Hepatocyte (in vitro differentiated cells): ENCODE results near the gene SLC2A10. TPM values are rescaled to one million over a fixed set of nuclear protein-coding genes. Genes with fewer than 3 reads are reported as not detected.
A peak's percentile ranks its signal among the peaks of the same experiment; 100 is the strongest.

Experiments
- DNase-seq: peaks from one replicate; pipeline ENCODE4 v3.0.0-alpha.2; 2016; ENCODE audit warnings: low spot score
- H2AFZ ChIP-seq: fragments of 200-600 bp; sonication (generic); 2 replicates; pipeline ENCODE4 v1.6.0; 2016; ENCODE audit warnings: antibody characterized with exemption, mild to moderate bottlenecking
- H3K27ac ChIP-seq: fragments of 200-600 bp; sonication (generic); 2 replicates; pipeline ENCODE4 v1.5.1; 2016; ENCODE audit warnings: mild to moderate bottlenecking
- H3K27me3 ChIP-seq: fragments of 200-600 bp; sonication (generic); 2 replicates; pipeline ENCODE4 v1.6.1; 2016
- H3K36me3 ChIP-seq: fragments of 200-600 bp; sonication (generic); replicated peaks from 2 replicates; pipeline ENCODE4 v1.5.1; 2016; ENCODE audit warnings: low read depth; ENCODE audit not compliant: insufficient read depth
- H3K4me1 ChIP-seq: fragments of 200-600 bp; sonication (generic); 2 replicates; pipeline ENCODE4 v1.5.1; 2016; ENCODE audit warnings: mild to moderate bottlenecking, moderate library complexity; ENCODE audit not compliant: insufficient read depth
- H3K4me2 ChIP-seq: fragments of 200-600 bp; sonication (generic); 2 replicates; pipeline ENCODE4 v1.6.0; 2016
- H3K4me3 ChIP-seq: fragments of 200-600 bp; sonication (generic); 2 replicates; pipeline ENCODE4 v1.5.1; 2016; ENCODE audit warnings: mild to moderate bottlenecking
- H3K79me2 ChIP-seq: fragments of 200-600 bp; sonication (generic); 2 replicates; pipeline ENCODE4 v1.6.0; 2017; ENCODE audit warnings: mild to moderate bottlenecking
- H3K9me2 ChIP-seq: fragments of 200-600 bp; sonication (generic); replicated peaks from 2 replicates; pipeline ENCODE4 v1.6.0; 2017; ENCODE audit warnings: mild to moderate bottlenecking; ENCODE audit not compliant: insufficient read depth
- H3K9me3 ChIP-seq: fragments of 200-600 bp; sonication (generic); 2 replicates; pipeline ENCODE4 v1.5.1; 2016; ENCODE audit warnings: low read depth, mild to moderate bottlenecking
- H4K20me1 ChIP-seq: fragments of 200-600 bp; sonication (generic); 2 replicates; pipeline ENCODE4 v1.6.0; 2016; ENCODE audit warnings: mild to moderate bottlenecking; ENCODE audit not compliant: insufficient read depth, poor library complexity, severe bottlenecking
- CTCF ChIP-seq: fragments of 200-600 bp; sonication (generic); IDR thresholded peaks from 2 replicates; pipeline ENCODE4 v1.5.1; 2016; ENCODE audit warnings: antibody characterized with exemption, mild to moderate bottlenecking; ENCODE audit not compliant: poor library complexity
- EZH2 ChIP-seq: fragments of 200-600 bp; sonication (generic); IDR thresholded peaks from 2 replicates; pipeline ENCODE4 v1.6.1; 2016; ENCODE audit warnings: antibody characterized with exemption, mild to moderate bottlenecking, borderline replicate concordance
- EZH2phosphoT487 ChIP-seq: fragments of 200-600 bp; sonication (generic); IDR thresholded peaks from one replicate; pipeline ENCODE4 v1.6.1; 2018; ENCODE audit warnings: antibody characterized with exemption, mild to moderate bottlenecking, low read depth, moderate library complexity; ENCODE audit not compliant: unreplicated experiment, severe bottlenecking
- WGBS: methylation state at CpG from one replicate; pipeline ENCODE4 v1.1.6; 2016; ENCODE audit warnings: low lambda C conversion rate; ENCODE audit errors: missing lambda C conversion rate; 5-methylcytosine and 5-hydroxymethylcytosine counted together
- polyA plus RNA-seq: library from polyadenylated mRNA; unstranded; fragments of >200 nt; fragmentation: Nextera tagmentation; extraction: Ambion mirVana; gene quantifications from 2 replicates; pipeline ENCODE4 v1.2.1, GENCODE V29; 2016
- total RNA-seq: library from RNA; depleted of rRNA; stranded (reverse); fragments of >200 nt; gene quantifications from 2 replicates; pipeline ENCODE4 v1.2.3, GENCODE V29; 2014

SLC2A10 gene
- total and polyA plus RNA-seq, 2 experiments from 2014 or later: 23.4 to 37.2 TPM

DNA sequence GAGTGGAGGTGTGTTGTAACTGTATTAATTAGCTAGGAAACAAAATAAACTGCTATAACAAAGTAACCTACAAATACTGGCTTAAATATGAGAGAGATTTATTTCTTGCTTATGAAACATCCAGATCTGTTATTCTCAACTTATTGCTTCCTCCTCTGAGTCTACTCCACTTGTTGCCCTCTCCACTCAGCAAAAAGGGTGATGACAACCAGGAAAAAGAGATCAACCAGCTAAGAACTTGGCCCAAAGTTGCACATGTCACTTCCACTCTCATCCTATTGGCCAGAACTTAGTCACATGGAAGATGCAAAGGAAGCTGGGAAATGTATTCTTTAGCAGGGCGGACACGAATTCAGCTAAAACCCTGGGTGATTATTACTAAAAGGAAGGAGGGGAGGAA, 15.0 kb upstream of the SLC2A10 start:
- no peak for DNase-seq
- no peak for TF ChIP-seq EZH2
- WGBS: 59% methylated on average over 2 of the region's 2 CpGs
- H4K20me1 ChIP-seq: no peaks in the 10 kb centered on the region
- H3K4me3 ChIP-seq: no peak overlapping the region
- no peak overlapping the region for H2AFZ ChIP-seq
- no peaks in the 10 kb centered on the region for H3K79me2 ChIP-seq
- H3K9me3 ChIP-seq: no peaks in the 10 kb centered on the region
- peaks cover 5% of the 10 kb centered on the region for H3K4me1 ChIP-seq
- no peaks in the 10 kb centered on the region for H3K27me3 ChIP-seq
- no peak overlapping the region for H3K4me2 ChIP-seq
- no peaks in the 10 kb centered on the region for H3K36me3 ChIP-seq
- H3K9me2 ChIP-seq: no peaks in the 10 kb centered on the region
- H3K27ac ChIP-seq: no peak overlapping the region

DNA sequence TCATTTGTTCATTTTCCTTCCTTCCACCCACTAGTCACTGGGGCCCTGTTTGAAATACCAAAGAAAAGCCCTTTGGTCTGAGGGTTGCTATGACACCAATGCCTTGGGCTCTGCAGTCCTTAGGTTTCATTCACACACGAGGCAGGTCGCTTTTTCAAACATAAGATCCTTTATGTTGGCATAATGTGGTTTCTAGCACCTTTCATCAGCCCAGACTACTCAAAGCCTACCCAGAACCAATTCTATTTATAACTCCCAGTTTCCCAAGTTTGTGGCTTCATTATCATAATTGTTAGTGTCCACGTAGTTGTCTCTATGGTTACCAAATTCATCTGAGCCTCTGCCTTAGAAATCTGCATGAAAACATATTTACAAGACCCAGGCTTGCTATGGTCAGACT, 13.6 kb upstream of the SLC2A10 start:
- no peak overlapping the region for H3K4me3 ChIP-seq
- H3K4me2 ChIP-seq: peak overlapping the region; percentile 23
- H3K4me1 ChIP-seq: peaks cover 5% of the 10 kb centered on the region
- no peaks in the 10 kb centered on the region for H3K27me3 ChIP-seq
- 45% methylated on average over 3 of the region's 3 CpGs for WGBS
- H3K9me3 ChIP-seq: no peaks in the 10 kb centered on the region
- no peak for TF ChIP-seq EZH2phosphoT487
- TF ChIP-seq EZH2: no peak
- no peak for TF ChIP-seq CTCF
- H3K9me2 ChIP-seq: no peaks in the 10 kb centered on the region
- H3K36me3 ChIP-seq: no peaks in the 10 kb centered on the region
- no peaks in the 10 kb centered on the region for H3K79me2 ChIP-seq
- H3K27ac ChIP-seq: peak overlapping the region; percentile 39
- H2AFZ ChIP-seq: no peak overlapping the region
- DNase-seq: peak; percentile 44
- H4K20me1 ChIP-seq: no peaks in the 10 kb centered on the region

DNA sequence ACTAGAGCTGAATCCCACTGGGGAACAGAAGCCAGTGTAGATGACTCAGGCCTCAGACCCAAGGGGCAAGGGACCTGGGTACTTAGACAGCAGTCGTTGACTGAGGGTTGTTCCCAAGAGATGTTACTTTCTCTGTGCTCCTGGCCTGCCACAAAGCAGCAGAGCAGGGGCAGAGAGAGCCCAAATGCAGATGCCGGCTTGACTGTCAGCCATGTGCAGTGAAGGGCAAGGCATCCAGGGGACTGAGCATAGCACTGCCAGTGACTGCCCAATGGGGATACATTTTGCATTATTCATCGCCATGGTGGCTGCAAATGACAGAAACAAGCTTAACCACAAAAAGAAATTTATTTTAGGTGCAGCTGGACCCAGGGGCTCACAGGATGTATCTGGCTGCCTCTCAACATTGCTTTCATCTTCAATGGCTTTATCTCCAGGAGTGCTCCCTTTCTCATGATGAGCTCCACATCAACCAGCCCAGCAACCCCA, 12.6 kb upstream of the SLC2A10 start:
- Histone ChIP-seq H3K9me3 (no peaks in the 10 kb centered on the region), H4K20me1 (no peaks in the 10 kb centered on the region), H2AFZ (no peak overlapping the region), H3K27ac (no peak overlapping the region), H3K4me3 (no peak overlapping the region), H3K9me2 (no peaks in the 10 kb centered on the region), H3K27me3 (no peaks in the 10 kb centered on the region), H3K36me3 (no peaks in the 10 kb centered on the region), H3K79me2 (no peaks in the 10 kb centered on the region), H3K4me2 (no peak overlapping the region), H3K4me1 (peaks cover 5% of the 10 kb centered on the region)
- no peak for TF ChIP-seq EZH2phosphoT487
- TF ChIP-seq CTCF: no peak
- no peak for TF ChIP-seq EZH2
- no peak for DNase-seq
- 92% methylated on average over 3 of the region's 3 CpGs for WGBS

DNA sequence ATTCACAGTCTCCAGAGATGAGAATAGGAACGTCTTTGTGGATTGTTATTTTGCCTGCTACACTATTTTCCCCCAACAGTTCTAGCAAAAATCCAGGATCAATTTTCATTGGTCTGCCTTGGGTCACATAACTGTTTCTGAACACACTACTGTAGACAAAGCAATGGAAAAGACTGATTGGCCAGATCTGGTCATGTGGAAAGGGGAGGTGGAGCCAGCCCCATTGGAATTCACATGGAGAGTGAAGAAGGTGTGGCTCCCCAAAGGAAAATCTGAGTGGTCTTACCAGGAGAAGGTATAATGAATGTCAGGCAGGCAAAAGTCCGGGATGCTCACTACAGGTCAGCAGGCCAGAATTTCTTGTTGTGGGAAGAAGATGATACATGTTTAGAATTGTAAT, 10.7 kb upstream of the SLC2A10 start:
- 94% methylated on average over 2 of the region's 2 CpGs for WGBS
- H2AFZ ChIP-seq: no peak overlapping the region
- H3K36me3 ChIP-seq: no peaks in the 10 kb centered on the region
- H4K20me1 ChIP-seq: no peaks in the 10 kb centered on the region
- H3K4me3 ChIP-seq: no peak overlapping the region
- H3K79me2 ChIP-seq: no peaks in the 10 kb centered on the region
- no peaks in the 10 kb centered on the region for H3K9me2 ChIP-seq
- no peak for DNase-seq
- H3K9me3 ChIP-seq: no peaks in the 10 kb centered on the region
- no peak overlapping the region for H3K4me2 ChIP-seq
- no peaks in the 10 kb centered on the region for H3K27me3 ChIP-seq
- H3K27ac ChIP-seq: no peak overlapping the region
- TF ChIP-seq EZH2 (no peak), EZH2phosphoT487 (no peak), CTCF (no peak)
- peaks cover 5% of the 10 kb centered on the region for H3K4me1 ChIP-seq
